NCI-H1105 (cell line): ENCODE data around the gene TRPV5.

Experiments
- DNase-seq: peaks from one replicate; lab custom pipeline; 2025; lab: John Stamatoyannopoulos, UW

TRPV5 gene

DNA sequence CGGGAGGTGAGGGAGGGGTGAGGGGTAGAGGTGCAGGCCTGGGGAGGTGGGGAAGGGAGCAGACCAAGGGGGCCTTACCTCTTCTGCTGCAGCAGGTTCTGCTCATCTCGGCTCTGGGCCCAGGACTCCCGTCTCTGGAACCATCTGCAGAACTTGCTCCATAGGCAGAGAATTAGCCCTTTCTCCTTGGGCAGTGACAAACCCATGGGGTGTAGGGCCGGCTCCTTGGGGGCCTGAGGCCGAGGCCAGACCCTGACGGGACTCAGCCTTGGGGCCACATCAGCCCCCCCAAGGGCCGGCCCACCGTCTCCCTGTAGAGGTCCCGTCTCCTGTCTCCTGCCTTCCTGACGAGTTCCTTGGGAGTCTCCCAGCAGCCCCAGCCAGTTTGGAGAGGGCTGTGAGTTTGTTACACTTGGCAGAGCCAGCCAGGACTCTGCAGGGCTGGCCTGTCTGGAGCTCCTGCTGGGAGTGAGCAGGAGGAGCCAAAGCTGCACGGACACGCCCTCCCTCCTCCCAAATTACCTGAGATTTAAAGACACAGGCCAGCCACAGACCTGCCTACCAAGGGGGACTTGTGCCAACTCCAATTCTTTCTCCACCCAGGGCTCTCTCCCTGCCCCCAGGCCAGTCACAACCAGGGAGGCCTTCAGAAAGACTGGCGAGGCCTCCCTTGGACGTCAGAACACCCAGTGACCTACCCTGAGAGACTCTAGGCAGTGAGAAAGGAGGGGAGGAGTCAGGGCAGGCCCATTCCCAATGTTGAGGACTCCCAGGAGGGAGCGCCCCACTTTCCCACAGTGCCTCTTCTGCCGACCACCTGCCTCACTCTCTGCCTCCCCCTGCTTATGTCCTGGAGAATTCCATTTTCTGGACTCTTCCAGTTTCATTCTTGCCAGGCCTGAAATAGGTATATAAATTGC, 48.0 kb downstream of the TRPV5 start, which contains the start of gene TRPV6:
Gene TRPV6 (minus strand): TSS at position 435 of the 920 bp plus-strand sequence.
- DNase-seq, result no peak

DNA sequence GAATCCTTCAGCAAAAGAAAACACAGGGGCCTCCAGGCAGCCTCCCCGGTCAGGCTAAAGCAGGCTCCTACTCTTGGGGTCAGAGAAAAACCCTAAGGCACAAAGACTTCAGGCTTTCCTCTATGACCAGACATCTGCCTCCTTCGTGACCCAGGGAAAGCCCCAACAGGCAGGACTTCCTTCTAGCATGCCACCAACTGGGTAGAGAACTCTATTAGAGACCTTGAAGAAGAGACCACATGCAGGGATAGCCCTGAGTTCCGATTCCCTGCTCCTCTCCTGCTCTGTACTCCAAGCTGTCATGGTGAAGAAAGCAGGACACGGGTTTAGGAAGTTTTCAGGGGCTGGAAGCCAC, 49.3 kb downstream of the TRPV5 start:
- DNase-seq, result no peak

GRCh38 chr7:142883571-142884285, 49.8 kb downstream of the TRPV5 start:
- DNase-seq, result no peak

GRCh38 chr7:142883145-142883544, 50.4 kb downstream of the TRPV5 start:
- no peak for DNase-seq

- DNase-seq, result no peak
Measured at GRCh38 chr7:142882338-142882678, 51.2 kb downstream of the TRPV5 start.

- DNase-seq, result no peak
Measured at GRCh38 chr7:142881586-142882337, 51.8 kb downstream of the TRPV5 start.

GRCh38 chr7:142880876-142881505, 52.6 kb downstream of the TRPV5 start:
- DNase-seq, result peak; percentile 15

DNA sequence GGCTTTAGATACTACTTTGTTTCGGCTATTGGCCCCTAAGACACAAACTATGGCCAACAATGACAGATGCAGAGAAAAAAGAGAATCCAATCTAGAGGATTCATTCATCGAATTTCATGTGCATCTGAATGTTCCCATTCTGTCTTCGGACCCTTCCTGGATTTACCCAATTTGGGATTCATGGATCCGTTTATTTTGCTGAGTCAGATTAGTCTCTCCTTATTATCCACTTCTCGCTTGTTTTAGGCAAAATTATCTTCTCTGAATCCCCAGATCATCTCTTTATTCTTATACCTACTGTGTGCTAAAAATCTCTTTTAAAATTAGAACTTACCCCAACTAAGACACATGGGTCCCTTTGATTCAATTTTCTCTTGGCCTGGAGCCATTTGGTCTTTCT, 54.5 kb downstream of the TRPV5 start:
- DNase-seq, result no peak

GRCh38 chr7:142878315-142878714, 55.2 kb downstream of the TRPV5 start:
- no peak for DNase-seq

DNA sequence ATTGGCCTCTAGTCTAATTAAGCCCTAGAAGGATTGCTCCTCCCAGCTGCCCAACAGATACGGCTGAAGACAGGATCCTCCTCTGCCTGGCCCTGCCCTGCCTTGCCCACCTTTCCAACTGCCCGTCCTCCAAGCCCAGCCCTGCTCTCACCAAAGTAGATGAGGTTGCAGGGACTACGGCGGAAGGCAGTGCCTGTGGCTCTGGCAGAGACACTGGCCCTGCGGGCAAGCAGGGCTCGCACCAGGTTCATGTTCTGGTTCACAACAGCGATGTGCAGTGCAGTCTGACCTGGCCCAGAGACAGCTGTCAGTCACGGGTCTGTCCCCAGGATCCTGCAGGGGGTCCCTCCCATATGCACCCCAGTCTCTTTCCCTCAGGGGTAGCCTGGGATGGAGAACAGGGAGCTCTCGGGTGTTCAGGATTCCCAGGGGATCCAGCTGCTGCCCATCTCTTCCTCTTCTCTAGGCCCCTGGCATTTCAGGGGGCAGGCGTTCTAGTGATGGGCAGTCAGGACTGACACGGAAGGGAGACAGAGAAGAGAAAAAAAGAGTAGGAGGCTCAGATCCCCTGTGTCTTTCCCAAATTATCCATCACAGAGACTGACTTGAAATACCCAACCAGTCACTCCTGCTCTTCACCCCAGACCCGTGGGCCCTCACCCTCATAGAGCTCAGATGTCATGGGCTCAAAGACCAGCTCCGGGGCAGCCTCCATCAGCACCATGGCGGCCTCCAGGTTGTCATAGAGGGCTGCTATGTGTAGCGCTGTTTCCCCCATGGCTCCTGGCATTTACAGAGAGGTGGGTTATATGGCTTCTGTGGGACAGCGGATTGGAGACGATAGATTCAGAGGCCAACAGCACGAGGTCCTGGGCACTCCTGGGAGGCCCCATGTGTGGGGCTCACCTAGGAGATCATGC, 56.3 kb downstream of the TRPV5 start:
- DNase-seq, result no peak

DNA sequence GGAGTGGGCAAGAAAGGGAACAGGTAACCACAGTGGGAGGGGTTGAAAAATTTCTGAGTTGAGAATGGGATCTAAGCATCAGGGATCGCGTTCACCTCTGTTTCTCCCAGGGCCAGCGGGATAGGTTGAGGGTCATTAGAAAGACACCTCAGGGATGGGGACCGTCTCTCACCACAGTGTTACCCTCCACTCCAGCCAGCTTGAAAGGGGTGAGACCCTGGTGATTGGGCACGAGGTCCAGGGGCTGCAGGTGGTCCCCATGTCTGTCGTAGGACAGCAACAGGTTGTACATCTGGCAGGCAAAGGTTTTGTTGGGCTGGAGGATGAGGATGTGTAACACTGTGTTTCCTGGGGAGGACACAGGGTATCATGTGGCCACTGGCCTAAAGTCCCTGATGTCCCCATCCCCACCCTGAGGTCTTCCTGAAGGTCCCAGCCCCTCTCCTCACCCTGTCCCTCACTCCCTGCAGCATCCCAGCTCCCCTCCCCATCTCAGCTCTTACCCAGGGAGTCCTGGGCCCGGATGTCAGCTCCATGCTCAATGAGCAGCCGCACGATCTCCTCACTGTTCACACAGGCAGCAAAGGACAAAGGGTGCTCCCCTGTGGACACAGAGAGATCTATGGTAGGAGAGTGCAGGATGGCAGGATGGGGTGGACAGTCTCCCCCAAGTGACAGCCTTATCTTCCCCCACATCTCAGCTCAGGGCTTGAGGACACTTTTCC, 57.1 kb downstream of the TRPV5 start:
- no peak for DNase-seq

GRCh38 chr7:142875456-142875855, 58.1 kb downstream of the TRPV5 start:
- DNase-seq, result no peak

DNA sequence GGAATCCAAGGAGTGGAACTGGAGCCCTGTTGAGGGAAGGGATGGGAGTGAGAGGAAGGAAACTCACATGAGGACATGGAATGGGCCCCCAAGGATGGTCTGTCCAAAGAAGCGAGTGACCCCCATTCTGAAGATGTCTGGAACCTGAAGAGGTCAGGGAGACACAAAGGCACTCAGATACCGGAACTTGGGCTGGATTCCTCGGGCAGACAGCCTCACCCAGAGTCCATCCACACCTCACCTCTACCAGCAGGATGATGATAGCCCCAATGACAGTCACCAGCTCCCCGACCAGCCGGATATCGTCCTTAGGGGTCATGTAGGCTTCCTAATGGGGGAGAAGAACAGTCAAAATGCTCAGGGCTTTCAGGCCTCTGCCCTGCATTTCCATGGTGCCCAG, 58.7 kb downstream of the TRPV5 start:
- no peak for DNase-seq

DNA sequence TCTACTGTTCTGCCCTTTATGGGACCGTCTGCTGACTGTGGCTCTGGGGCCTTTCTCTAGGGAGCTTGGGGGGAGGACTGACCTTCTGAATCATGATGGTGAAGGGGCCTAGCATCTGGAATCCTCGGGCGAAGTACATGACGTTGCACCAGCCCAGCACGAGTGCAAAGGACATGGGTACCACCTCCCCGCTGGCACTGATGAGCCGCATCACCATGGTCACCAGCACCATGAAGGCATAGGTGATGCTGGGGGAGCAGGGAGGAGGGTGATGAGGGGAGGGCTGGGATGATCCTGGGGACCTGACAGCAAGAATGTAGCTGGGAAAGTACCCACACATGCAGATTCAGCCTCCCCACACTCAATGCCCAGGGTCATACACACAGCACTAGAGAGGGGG, 59.1 kb downstream of the TRPV5 start:
- DNase-seq, result no peak

DNA sequence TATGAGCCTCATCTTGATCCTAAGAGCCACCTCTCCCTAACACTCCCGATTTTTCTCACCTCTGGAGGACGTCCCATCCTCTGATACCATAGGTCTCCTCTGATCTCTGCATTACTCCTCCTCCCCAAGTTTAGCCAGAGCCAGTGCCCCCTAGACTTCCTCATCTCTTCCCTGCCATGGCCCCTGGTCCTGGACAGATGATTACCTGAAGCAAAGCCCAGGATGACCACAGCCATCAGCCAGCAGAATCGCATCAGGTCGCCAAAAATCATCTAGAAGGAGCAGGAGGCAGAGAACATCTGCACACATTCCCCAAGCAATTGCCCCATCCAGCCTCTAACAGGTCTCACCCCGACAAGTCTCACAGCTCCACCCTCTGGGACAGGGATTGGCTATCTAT, 59.7 kb downstream of the TRPV5 start:
- DNase-seq, result no peak

DNA sequence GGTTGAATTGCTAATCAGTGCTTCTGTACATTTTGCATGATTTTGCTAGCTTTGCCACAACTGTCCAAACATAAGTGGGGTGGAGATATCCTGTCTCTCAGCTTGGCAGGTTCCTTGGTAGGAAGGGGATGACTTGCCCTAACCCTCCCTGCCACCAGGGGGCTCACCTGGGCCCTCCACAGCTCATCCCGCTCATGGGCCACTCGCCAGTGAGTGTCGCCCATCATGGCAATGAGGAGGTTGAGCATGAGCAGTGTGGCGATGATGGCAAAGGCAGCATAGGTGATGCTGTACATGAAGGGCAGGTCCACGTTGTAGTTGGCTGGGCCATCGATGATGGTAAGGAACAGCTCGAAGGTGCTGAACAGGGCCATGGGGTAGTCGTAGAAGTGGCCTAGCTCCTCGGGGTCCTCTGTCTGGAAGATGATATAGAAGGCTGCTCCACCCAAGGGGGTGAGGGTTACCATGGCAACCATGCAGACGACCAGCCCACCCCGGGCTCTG, 60.2 kb downstream of the TRPV5 start:
- peak; percentile 7 for DNase-seq

GRCh38 chr7:142872106-142872675, 61.4 kb downstream of the TRPV5 start:
- DNase-seq, result no peak

DNA sequence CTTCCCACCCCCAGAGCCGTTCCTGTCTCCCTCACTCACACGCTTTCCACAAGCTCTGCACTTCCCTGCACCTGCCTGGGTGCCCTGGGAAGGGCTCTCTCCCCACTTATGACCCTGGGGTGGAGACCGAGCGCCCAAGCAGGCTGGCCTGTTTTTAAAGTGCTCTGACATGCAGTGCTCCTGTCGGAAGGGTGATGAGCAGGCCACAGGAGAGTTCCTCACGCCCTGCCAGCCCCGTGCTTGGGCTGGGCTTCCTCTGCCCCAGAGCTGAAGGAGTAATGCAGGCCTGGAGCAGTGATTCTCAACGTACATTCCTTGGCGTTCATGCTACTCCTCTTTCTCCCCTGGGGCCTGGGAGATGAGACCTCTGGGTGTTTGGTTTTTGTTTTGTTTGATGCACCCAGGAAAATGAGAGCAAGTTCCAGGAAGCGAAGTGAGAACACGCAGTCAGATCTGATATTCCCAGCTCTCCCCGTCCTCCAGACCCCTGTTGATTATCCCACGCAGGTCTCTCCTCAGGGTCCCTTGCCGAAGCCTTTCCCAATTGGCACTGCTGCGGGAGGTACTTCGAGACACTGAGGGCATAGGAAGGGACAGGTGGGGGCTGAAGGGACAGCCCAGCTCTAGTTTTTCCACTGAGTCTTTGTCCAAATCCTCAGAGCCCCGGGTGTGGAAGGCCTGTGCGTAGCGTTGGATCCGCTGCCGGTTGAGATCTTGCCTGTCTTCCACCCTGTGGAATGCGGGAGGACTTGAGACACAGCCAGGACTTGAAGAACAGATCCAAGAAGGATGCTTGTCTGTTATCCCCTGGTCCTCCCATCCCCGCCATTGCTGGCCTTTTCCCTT, 62.1 kb downstream of the TRPV5 start:
- DNase-seq, result no peak
